Measurements from ENCODE around the gene SC5D.

The SC5D gene

DNA sequence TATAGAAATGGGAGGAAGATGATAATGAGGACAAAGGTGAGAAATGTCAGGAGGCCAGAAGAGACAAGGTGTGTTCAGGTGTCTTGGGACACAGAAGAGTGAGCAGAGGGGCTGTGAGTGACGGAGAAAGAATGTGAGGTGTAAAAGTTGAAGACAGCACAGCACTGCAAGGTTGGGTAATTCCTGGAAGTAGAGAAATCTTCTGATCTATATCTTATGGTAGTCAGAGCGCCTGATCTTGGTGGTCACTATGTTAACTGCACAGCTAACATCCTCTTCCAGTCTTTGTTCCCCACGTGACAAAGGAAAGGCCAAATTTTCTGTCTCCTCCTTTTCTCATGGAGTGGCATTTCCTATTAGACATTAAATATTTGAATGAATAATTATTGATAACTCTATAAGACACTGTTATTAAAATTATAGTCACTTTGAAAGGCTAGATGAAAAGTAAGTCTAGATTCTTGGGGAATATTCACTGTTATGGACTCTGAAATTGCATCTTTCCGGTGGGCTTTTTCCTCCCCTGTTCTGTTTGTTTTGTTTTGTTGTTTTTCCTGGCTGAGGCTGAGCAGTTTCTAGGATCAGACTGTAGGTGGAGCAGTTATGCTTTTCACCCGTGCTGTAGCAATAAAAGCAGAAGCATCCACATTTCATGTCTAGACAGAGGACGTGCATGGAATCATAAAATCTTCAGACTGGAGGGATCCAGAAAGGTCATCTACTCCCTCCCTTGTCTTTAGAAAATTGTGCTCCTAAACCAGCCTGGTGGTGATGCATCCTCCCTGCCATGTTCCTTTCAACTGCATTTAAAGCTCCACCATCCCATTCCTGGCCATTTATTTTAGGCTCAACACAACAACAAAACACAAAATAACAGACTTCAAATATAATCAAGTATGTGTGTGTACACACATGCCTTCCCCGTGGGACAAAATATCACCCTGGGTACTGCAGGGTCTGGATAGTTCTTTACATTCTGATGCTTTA is 26.6 kb downstream of the SC5D start:
- FAIRE-seq (peak; percentile 88), DNase-seq (ENCODE audit: insufficient read length, low spot score) (no peak)
- TF ChIP-seq, protein P1, sequence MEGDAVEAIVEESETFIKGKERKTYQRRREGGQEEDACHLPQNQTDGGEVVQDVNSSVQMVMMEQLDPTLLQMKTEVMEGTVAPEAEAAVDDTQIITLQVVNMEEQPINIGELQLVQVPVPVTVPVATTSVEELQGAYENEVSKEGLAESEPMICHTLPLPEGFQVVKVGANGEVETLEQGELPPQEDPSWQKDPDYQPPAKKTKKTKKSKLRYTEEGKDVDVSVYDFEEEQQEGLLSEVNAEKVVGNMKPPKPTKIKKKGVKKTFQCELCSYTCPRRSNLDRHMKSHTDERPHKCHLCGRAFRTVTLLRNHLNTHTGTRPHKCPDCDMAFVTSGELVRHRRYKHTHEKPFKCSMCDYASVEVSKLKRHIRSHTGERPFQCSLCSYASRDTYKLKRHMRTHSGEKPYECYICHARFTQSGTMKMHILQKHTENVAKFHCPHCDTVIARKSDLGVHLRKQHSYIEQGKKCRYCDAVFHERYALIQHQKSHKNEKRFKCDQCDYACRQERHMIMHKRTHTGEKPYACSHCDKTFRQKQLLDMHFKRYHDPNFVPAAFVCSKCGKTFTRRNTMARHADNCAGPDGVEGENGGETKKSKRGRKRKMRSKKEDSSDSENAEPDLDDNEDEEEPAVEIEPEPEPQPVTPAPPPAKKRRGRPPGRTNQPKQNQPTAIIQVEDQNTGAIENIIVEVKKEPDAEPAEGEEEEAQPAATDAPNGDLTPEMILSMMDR (IDR thresholded peaks at IDR 0.05; ENCODE audit: insufficient read depth, missing control alignments) = peak; percentile 84

DNA sequence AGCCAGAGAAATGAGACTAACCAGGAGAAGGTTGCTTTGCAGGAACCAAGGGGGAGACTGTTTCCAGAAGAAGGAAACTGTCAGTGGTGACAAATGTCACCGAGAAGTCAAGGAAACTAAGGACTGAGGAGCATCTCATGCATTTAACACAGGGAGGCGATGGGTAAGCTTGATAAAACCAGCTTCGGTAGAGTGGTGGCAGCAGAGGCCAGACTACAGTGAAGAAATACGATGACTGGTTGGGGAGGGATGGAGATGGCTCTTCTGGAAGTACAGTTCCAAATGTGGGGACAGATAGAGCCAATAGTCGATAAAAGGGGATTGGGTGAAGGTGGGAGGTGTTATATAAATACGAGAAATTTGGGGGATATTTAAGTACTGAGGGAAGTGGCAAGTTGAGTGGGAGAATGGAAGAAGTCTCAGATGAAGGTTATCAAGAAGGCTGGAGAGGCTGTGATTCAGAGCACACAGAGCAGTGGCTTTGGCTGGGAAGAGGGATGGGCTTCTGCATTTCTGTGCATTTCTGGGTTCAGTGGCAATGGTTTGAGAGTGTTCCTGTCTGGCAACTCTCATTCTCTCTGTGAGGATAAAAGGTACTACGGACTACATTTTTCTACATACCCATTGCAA is 29.2 kb downstream of the SC5D start:
- TF ChIP-seq, protein P1 (IDR thresholded peaks at IDR 0.05; ENCODE audit: insufficient read depth, missing control alignments) = peak; percentile 66
- no peak for DNase-seq (ENCODE audit: insufficient read length, low spot score)
- no peak for FAIRE-seq

DNA sequence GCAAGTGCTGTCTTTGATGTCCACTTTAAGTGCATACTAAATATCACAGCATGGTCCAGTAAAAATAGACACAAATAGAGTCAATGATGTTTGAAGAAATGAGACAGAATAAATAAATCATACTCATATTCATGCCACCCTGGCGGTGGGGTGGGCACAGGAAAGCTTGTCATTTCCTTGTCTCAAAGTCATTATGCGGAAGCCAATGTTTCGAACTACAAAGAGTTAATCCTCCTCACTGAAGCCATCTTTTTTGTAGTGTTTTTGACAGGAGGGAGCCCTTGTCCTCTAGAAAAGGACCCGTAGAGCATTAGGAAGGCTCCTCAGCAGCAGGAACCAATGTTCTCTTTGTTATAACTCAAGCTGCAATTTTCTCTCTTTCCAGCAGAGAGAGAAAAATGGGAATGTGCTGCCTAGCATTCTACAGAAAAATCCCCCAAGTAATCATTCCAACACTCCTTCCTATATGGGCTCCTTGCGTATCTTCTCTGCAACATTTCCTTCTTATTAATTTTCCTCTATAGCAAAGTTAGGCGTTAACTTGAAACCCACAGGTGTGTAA is 30.6 kb downstream of the SC5D start:
- FAIRE-seq (no peak), DNase-seq (ENCODE audit: insufficient read length, low spot score) (no peak)
- TF ChIP-seq, protein P1 (IDR thresholded peaks at IDR 0.05; ENCODE audit: insufficient read depth, missing control alignments) = no peak

DNA sequence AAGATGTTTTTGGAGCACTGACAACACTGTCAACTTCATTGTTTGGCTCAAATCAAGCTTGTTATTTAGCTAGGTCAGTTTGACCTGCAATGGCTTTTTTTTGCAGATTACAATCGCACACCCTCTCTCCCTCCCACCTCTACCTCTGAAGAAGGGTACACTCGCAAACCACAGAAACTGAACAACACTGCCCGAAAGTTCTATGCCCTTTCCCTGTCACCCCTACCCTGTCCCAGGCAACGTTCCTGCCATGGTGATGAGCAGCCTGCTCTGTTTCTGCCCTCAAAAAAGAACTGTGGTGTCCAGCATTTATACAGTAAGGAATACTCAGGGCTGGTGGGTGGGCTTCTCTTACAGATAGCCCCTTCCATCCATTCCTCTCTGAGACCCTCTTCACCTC is 33.7 kb downstream of the SC5D start:
- DNase-seq (ENCODE audit: insufficient read length, low spot score) (no peak), FAIRE-seq (no peak)
- TF ChIP-seq, protein P1 (IDR thresholded peaks at IDR 0.05; ENCODE audit: insufficient read depth, missing control alignments) = no peak

DNA sequence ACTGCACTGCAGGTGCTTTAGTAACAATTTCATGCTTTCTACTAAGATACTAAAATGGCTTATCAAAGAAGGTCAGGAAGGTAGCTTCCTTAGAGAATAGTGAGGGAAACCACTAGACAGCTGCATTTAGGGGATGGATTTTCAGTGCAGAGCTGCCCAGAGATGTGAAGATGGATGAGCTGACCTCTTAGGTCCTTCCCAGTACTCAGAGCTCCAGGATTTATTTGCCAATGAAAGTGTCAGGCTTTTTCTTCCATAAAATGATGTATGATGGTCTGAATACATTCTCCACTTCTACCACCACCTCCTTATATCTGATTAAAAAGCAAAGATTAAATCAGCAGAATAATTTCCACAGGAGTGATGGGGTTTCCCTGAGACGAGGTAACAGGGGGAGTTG is 35.0 kb downstream of the SC5D start:
- FAIRE-seq = no peak

DNA sequence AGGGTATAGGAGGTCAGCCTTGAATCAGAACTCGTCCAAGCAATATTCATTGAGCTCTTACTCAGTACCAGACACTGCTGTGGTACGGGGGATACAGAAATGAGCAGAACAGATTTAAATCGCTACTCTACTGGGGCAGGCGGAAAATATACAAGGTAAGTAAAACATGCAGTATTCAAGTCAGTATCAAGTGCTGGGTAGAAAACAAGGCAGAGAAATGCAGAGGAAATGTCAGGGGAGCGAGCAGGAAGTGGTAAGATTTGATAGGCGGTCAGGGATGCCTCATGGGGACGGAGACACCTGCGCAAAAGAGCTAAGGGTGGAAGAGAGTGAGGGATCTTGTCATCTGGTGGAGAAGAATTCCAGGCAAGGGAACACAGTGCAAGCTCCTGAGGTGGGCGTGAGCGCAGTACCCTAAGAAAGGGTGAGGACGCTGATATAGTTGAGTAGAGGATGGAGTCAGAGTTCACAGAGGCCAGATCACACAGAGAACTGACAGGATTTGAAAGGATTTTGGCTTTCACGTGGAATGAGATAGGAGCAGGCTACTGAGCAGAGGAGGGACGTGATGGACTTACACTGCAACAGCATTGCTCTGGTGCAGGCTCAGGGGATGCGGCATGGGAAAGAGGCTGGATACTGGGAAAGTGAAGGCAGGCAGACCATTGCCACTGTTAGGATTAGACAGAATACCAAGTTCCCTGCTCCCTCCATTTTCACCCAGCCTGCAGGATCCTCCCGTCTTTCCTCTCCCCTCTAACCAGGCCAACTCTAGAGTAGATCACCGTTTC is 35.8 kb downstream of the SC5D start:
- TF ChIP-seq, protein P1 (IDR thresholded peaks at IDR 0.05; ENCODE audit: insufficient read depth, missing control alignments) = no peak
- no peak for FAIRE-seq

More for the DNA sequence above, 35.0 kb downstream of the SC5D start:
- TF ChIP-seq, protein P1 (IDR thresholded peaks at IDR 0.05; ENCODE audit: insufficient read depth, missing control alignments) = no peak
- no peak for DNase-seq (ENCODE audit: insufficient read length, low spot score)

More for the DNA sequence above, 35.8 kb downstream of the SC5D start:
- no peak for DNase-seq (ENCODE audit: insufficient read length, low spot score)

Measured in D721Med (cell line).